Endothelial cell of umbilical vein (primary cell): ENCODE measurements around the gene SLC2A4. TPM values are rescaled to one million over a fixed set of nuclear protein-coding genes. Genes with fewer than 3 reads are reported as not detected.

ENCODE experiments used
- BruUV-seq: library from RNA; stranded (reverse); fragments of 400-500 nt; replicated peaks from 2 replicates; lab custom pipeline; 2021; lab: Mats Ljungman, UMichigan
- CTCF ChIA-PET: fragments of 300-600, 350-600 bp; sonication (Branson Sonifier 250); formaldehyde crosslinking; loops from one replicate; lab custom pipeline; 2021; ENCODE audit warnings: antibody characterized with exemption, inconsistent platforms; lab: Charles Lee
- POLR2A ChIA-PET: fragments of 300-600, 350-600 bp; sonication (Branson Sonifier 250); formaldehyde crosslinking; loops from one replicate; lab custom pipeline; 2021; ENCODE audit warnings: antibody characterized with exemption, inconsistent platforms; lab: Charles Lee
- DNase-seq: peaks from one replicate; pipeline ENCODE4 v3.0.0-alpha.2; 2011; ENCODE audit warnings: low read depth, low spot score
- FAIRE-seq: peaks from 2 replicates; lab custom pipeline; 2011; peaks lifted over from hg19 to GRCh38; lab: Jason Lieb, UNC
- H2AFZ ChIP-seq: 2 replicates; pipeline ENCODE4 v1.6.0; 2012; ENCODE audit warnings: low read depth, low read length, control low read depth, inconsistent platforms
- H3K27ac ChIP-seq: 2 replicates; pipeline ENCODE4 v1.5.1; 2011; ENCODE audit warnings: low read depth, mild to moderate bottlenecking, control low read depth, low read length, moderate library complexity; ENCODE audit not compliant: insufficient read depth
- H3K27me3 ChIP-seq, 2 experiments: 2 replicates each; pipeline versions ENCODE4 v1.6.0 to v1.6.1; 2011; ENCODE audit warnings: low read length in 2 of 2, mixed read lengths in 1 of 2; ENCODE audit not compliant: control insufficient read depth in 2 of 2, insufficient read depth in 2 of 2
- H3K36me3 ChIP-seq, 2 experiments: 2 replicates in 1 of 2; 3 replicates in 1 of 2; pipeline ENCODE4 v1.5.1; 2011; ENCODE audit warnings: low read length in 2 of 2, mild to moderate bottlenecking in 1 of 2, moderate library complexity in 1 of 2; ENCODE audit not compliant: control insufficient read depth in 2 of 2, insufficient read depth in 2 of 2; ENCODE audit errors: extremely low read depth in 1 of 2
- H3K4me1 ChIP-seq: 3 replicates; pipeline ENCODE4 v1.5.1; 2011; ENCODE audit warnings: mild to moderate bottlenecking, low read length; ENCODE audit not compliant: control insufficient read depth, insufficient read depth; ENCODE audit errors: extremely low read depth
- H3K4me2 ChIP-seq: 2 replicates; pipeline ENCODE4 v1.6.1; 2011; ENCODE audit warnings: low read length, control low read depth, mixed read lengths; ENCODE audit not compliant: insufficient read depth
- H3K4me3 ChIP-seq, 3 experiments: fragments of 200-600 bp in 1 of 3; sonication (generic), shearing (Covaris generic) in 1 of 3; replicated peaks in 1 of 3; 2 replicates each; pipeline ENCODE4 v1.5.1; 2011 to 2016; ENCODE audit warnings: control low read depth in 3 of 3, low read length in 3 of 3, mild to moderate bottlenecking in 2 of 3, inconsistent platforms in 1 of 3, low read depth in 1 of 3, moderate library complexity in 1 of 3; ENCODE audit not compliant: insufficient read depth in 1 of 3
- H3K79me2 ChIP-seq: 2 replicates; pipeline ENCODE4 v1.6.0; 2012; ENCODE audit warnings: low read length, inconsistent platforms; ENCODE audit not compliant: control insufficient read depth, insufficient read depth
- H3K9ac ChIP-seq: replicated peaks from 2 replicates; pipeline ENCODE3; 2011; ENCODE audit warnings: low read length, control low read depth; ENCODE audit not compliant: insufficient read depth; ENCODE audit errors: extremely low read depth
- H3K9me1 ChIP-seq: replicated peaks from 3 replicates; pipeline ENCODE4 v1.6.0; 2011; ENCODE audit warnings: mild to moderate bottlenecking, low read length; ENCODE audit not compliant: control insufficient read depth, insufficient read depth; ENCODE audit errors: extremely low read depth
- H3K9me3 ChIP-seq: replicated peaks from 2 replicates; pipeline ENCODE4 v1.5.1; 2012; ENCODE audit warnings: low read length, inconsistent platforms; ENCODE audit not compliant: control insufficient read depth, insufficient read depth
- H4K20me1 ChIP-seq: replicated peaks from 2 replicates; pipeline ENCODE3; 2011; ENCODE audit warnings: mild to moderate bottlenecking, low read length; ENCODE audit not compliant: control insufficient read depth, insufficient read depth; ENCODE audit errors: extremely low read depth
- CTCF ChIP-seq, 2 donors: IDR thresholded peaks; 1 replicate in 1 of 2; 2 replicates in 1 of 2; pipeline ENCODE4 v1.5.1; 2011; ENCODE audit warnings: low read length in 2 of 2, mild to moderate bottlenecking in 2 of 2, moderate library complexity in 2 of 2, control low read depth in 1 of 2, inconsistent platforms in 1 of 2, low read depth in 1 of 2; ENCODE audit not compliant: insufficient read depth in 1 of 2; ENCODE audit errors: extremely low read depth in 1 of 2
- EZH2 ChIP-seq: IDR thresholded peaks from 2 replicates; pipeline ENCODE4 v1.6.1; 2012; ENCODE audit warnings: borderline replicate concordance, low read depth, mild to moderate bottlenecking, moderate library complexity, low read length, inconsistent platforms; ENCODE audit not compliant: severe bottlenecking
- FOS ChIP-seq: IDR thresholded peaks from 2 replicates; pipeline ENCODE4 v1.6.1; 2011; ENCODE audit warnings: mild to moderate bottlenecking, low read length, moderate library complexity, borderline replicate concordance; ENCODE audit not compliant: insufficient read depth
- GATA2 ChIP-seq: IDR thresholded peaks from 2 replicates; pipeline ENCODE4 v1.7.0; 2011; ENCODE audit warnings: low read depth, mild to moderate bottlenecking, moderate library complexity, mixed read lengths, low read length; ENCODE audit not compliant: insufficient read length, insufficient read depth
- JUN ChIP-seq: IDR thresholded peaks from 2 replicates; pipeline ENCODE4 v1.6.1; 2011; ENCODE audit warnings: borderline replicate concordance, low read depth; ENCODE audit not compliant: insufficient read length, insufficient read depth
- MYC ChIP-seq: IDR thresholded peaks from one replicate; pipeline ENCODE4 v1.6.1; 2011; ENCODE audit warnings: mild to moderate bottlenecking, low read depth, low read length
- POLR2A ChIP-seq: IDR thresholded peaks from 2 replicates; pipeline ENCODE4 v1.6.1; 2012; ENCODE audit warnings: low read depth, mild to moderate bottlenecking, control low read depth, low read length
- POLR2AphosphoS5 ChIP-seq: IDR thresholded peaks from 2 replicates; pipeline ENCODE4 v1.6.1; 2012; ENCODE audit warnings: low read depth, mild to moderate bottlenecking, control low read depth, low read length, moderate library complexity; ENCODE audit not compliant: insufficient read depth
- dilution Hi-C: fragments of 300-500 bp; cut with MboI; formaldehyde crosslinking; loops from one replicate; pipeline ENCODE4 v1.15.0; 2019; ENCODE audit warnings: low sequenced_read_pairs; ENCODE audit not compliant: extremely low pct_ligation_motif_present
- intact Hi-C: fragments of 100-400 bp; cut with micrococcal nuclease; formaldehyde crosslinking; loops from one replicate; pipeline ENCODE4 v1.10.0; 2022
- polyA plus RNA-seq, 4 experiments: library from polyadenylated mRNA; depleted of rRNA in 3 of 4; stranded (reverse) in 3 of 4; unstranded in 1 of 4; fragments of >200 nt; gene quantifications; 2 replicates each; pipeline versions ENCODE4 v1.2.1 to v1.2.3, GENCODE V29; 2011 to 2012; ENCODE audit warnings: missing spikeins in 1 of 4
- total RNA-seq: library from RNA; stranded (reverse); gene quantifications from 2 replicates; pipeline ENCODE4 v1.2.3, GENCODE V29; 2021
- TF ChIP-seq, protein P1 (sequence below): IDR thresholded peaks from 2 replicates; pipeline ENCODE4 v1.6.1; 2011; ENCODE audit not compliant: insufficient read depth, insufficient read length

Gene SLC2A4
- total and polyA plus RNA-seq, 2 donors (not counting 3 experiments of a cell fraction or from before 2014, with no cell fraction given) = 0.12 TPM; not detected in 1

DNA sequence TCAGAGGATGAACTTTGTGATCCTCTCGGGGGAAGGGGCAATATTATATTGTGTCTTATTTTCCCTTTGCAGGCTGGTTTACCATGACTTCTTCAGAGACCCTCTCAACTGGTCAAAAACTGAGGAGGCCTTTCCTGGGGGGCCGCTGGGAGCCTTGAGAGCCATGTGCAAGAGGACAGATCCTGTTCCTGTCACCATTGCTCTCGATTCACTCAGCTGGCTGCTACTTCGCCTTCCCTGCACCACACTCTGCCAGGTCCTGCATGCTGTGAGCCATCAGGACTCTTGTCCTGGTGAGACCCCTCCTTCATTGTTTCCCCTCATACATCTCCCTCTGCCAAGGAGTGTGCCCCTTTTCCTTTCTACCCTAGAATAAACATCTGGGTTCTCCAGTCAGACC lies 27.0 kb upstream of the SLC2A4 start:
- TF ChIP-seq POLR2A = no peak
- no peak for TF ChIP-seq MYC
- FAIRE-seq = no peak
- no peak overlapping the region for H3K27ac ChIP-seq
- H3K9me3 ChIP-seq = no peaks in the 10 kb centered on the region
- no peak overlapping the region for H2AFZ ChIP-seq
- no peaks in the 10 kb centered on the region for H4K20me1 ChIP-seq
- POLR2A ChIA-PET = no interaction called here
- H3K36me3 ChIP-seq = peaks cover 3 to 21% of the 10 kb centered on the region in 2 experiments
- H3K4me3 ChIP-seq = no peak overlapping the region
- intact Hi-C loops (loop anchor here (5.0 kb wide), 1 partner anchor 183 kb away; the partner anchor contains the start of genes FGF11 and TMEM102), dilution Hi-C loops (no loop called here)
- CTCF ChIA-PET = interaction anchor here (1.2 kb wide), 1 partner anchor 41 kb away, joined by 7 read pairs; no protein-coding TSS in a partner anchor
- no peak for DNase-seq
- H3K27me3 ChIP-seq = no peaks in the 10 kb centered on the region
- no peaks in the 10 kb centered on the region for H3K9me1 ChIP-seq
- H3K79me2 ChIP-seq = peaks cover 34% of the 10 kb centered on the region
- BruUV-seq = no TSS peak
- no peak overlapping the region for H3K9ac ChIP-seq
- no peak overlapping the region for H3K4me2 ChIP-seq
- H3K4me1 ChIP-seq = peaks cover 18% of the 10 kb centered on the region

DNA sequence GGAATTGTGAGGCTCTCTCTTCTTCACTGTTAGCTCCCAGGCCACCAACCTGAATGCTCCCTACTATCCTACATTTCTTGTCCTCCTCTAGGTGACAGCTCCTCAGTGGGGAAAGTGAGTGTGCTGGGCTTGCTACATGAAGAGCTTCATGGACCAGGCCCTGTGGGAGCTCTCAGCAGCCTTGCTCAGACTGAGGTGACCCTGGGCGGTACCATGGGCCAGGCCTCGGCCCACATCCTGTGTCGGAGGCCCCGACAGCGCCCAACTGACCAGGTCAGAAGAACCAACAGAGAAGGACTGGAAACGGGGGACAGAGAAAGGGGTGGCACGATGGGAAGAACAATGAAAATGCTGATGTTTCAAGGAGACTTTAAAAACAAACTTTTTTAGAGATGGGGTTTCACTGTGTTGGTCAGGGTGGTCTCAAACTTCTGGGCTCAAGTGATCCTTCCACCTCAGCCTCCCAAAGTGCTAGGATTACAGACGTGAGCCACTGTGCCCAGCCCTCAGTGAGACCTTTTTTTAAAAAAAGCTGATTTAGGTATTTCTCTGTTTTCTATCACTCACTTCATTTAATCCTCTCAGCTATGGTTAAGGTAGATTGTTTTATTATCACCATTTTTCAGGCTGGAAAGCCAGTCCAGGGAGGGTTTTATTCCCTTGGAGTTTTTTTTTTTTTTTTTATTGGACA lies 24.6 kb upstream of the SLC2A4 start:
- no peak for FAIRE-seq
- no peaks in the 10 kb centered on the region for H3K9me3 ChIP-seq
- no peak for DNase-seq
- peaks cover 15% of the 10 kb centered on the region for H3K79me2 ChIP-seq
- intact Hi-C loops (no loop called here), dilution Hi-C loops (no loop called here)
- ChIA-PET CTCF (interaction anchor here (0.9 to 1.6 kb wide), 3 partner anchors 36 to 80 kb away, joined by 3 to 5 read pairs (median 5); partner anchors contain the start of gene ACAP1), POLR2A (no interaction called here)
- no peak overlapping the region for H3K27ac ChIP-seq
- no peaks in the 10 kb centered on the region for H3K9me1 ChIP-seq
- H3K36me3 ChIP-seq = peaks cover 3 to 21% of the 10 kb centered on the region in 2 experiments
- no peaks in the 10 kb centered on the region for H4K20me1 ChIP-seq
- no peak overlapping the region for H3K9ac ChIP-seq
- no peak overlapping the region for H3K4me2 ChIP-seq
- H3K27me3 ChIP-seq = no peaks in the 10 kb centered on the region
- TF ChIP-seq JUN (no peak), GATA2 (no peak), CTCF (IDR thresholded peaks at IDR 0.05; ENCODE audit: extremely low read depth in 1 of 2, insufficient read depth in 1 of 2, low read depth in 1 of 2, low read length in 2 of 2) (no peak), EZH2 (no peak), POLR2AphosphoS5 (no peak), POLR2A (no peak), MYC (no peak), FOS (no peak)
- TF ChIP-seq, protein P1, sequence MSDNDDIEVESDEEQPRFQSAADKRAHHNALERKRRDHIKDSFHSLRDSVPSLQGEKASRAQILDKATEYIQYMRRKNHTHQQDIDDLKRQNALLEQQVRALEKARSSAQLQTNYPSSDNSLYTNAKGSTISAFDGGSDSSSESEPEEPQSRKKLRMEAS = no peak
- H3K4me3 ChIP-seq = no peak overlapping the region
- BruUV-seq = no TSS peak
- no peak overlapping the region for H2AFZ ChIP-seq
- peaks cover 11% of the 10 kb centered on the region for H3K4me1 ChIP-seq
